Ovary (tissue), 3 donors: ENCODE data around the gene DIP2C.

Source experiments
- EP300 ChIP-seq: sonication (generic); formaldehyde crosslinking; IDR thresholded peaks from one replicate; pipeline ENCODE4 v1.6.1; 2017; ENCODE audit warnings: antibody characterized with exemption
- POLR2A ChIP-seq: fragments of 450-650 bp; IDR thresholded peaks from one replicate; pipeline ENCODE4 v1.6.1; 2017; ENCODE audit warnings: antibody characterized with exemption, mild to moderate bottlenecking, moderate library complexity
- TF ChIP-seq, protein P1 (sequence below), 3 donors: fragments of 450-650 bp in 2 of 3; fragments of 200-600 bp in 1 of 3; IDR thresholded peaks; one replicate each; pipeline versions ENCODE4 v1.5.1 to v1.8.0; 2016 to 2022; ENCODE audit warnings: antibody characterized with exemption in 3 of 3, mild to moderate bottlenecking in 1 of 3
- donor health status: DM: no; HTN: no; CAD: no.

DNA sequence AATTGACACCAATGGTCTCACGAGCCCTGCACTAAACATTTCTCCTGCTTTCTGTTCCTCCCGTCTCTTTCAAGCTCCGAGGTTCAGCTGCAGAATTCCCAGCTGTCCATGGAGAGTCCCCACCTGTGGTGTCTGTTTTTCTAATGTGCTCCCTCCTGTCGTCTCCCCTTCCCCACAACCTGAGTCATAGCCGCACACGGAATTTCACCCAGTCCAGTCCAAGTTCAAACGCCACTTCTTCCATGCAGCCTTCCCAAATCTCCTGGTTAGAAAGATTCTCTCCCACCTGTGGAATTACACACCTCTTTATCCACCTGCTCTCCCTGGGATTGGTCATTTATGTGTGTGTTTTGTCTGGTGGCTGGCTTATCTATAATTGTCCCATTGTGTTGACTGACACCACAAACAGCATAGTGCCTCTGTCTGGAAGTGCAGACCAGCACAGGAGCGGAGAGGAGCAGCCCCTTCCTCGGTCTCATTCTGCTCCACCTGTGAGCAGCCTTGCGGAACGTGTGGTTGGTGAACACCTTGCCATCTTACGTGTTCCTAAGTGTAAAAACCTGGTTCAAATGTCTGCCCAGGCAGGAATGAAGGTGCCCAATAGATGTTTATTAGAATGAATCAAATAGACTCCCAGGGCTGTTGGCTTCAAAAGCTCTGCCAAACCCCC, 3.3 kb upstream of the DIP2C start:
- TF ChIP-seq, protein P1, sequence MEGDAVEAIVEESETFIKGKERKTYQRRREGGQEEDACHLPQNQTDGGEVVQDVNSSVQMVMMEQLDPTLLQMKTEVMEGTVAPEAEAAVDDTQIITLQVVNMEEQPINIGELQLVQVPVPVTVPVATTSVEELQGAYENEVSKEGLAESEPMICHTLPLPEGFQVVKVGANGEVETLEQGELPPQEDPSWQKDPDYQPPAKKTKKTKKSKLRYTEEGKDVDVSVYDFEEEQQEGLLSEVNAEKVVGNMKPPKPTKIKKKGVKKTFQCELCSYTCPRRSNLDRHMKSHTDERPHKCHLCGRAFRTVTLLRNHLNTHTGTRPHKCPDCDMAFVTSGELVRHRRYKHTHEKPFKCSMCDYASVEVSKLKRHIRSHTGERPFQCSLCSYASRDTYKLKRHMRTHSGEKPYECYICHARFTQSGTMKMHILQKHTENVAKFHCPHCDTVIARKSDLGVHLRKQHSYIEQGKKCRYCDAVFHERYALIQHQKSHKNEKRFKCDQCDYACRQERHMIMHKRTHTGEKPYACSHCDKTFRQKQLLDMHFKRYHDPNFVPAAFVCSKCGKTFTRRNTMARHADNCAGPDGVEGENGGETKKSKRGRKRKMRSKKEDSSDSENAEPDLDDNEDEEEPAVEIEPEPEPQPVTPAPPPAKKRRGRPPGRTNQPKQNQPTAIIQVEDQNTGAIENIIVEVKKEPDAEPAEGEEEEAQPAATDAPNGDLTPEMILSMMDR (IDR thresholded peaks at IDR 0.05), result no peak
- TF ChIP-seq EP300, result no peak
- no peak for TF ChIP-seq POLR2A
